ENCODE measurements around the gene FAM50A.

Gene FAM50A

GRCh38 chrX:154401045-154401799 lies 42.7 kb upstream of the FAM50A start:
- DNase-seq (ENCODE audit: low read depth): peak; percentile 31
- TF ChIP-seq, protein P1, sequence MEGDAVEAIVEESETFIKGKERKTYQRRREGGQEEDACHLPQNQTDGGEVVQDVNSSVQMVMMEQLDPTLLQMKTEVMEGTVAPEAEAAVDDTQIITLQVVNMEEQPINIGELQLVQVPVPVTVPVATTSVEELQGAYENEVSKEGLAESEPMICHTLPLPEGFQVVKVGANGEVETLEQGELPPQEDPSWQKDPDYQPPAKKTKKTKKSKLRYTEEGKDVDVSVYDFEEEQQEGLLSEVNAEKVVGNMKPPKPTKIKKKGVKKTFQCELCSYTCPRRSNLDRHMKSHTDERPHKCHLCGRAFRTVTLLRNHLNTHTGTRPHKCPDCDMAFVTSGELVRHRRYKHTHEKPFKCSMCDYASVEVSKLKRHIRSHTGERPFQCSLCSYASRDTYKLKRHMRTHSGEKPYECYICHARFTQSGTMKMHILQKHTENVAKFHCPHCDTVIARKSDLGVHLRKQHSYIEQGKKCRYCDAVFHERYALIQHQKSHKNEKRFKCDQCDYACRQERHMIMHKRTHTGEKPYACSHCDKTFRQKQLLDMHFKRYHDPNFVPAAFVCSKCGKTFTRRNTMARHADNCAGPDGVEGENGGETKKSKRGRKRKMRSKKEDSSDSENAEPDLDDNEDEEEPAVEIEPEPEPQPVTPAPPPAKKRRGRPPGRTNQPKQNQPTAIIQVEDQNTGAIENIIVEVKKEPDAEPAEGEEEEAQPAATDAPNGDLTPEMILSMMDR (conservative IDR thresholded peaks at IDR 0.05; ENCODE audit: low read depth, low read length): no peak
- H3K4me3 ChIP-seq (ENCODE audit: low read depth, low read length): no peak overlapping the region

DNA sequence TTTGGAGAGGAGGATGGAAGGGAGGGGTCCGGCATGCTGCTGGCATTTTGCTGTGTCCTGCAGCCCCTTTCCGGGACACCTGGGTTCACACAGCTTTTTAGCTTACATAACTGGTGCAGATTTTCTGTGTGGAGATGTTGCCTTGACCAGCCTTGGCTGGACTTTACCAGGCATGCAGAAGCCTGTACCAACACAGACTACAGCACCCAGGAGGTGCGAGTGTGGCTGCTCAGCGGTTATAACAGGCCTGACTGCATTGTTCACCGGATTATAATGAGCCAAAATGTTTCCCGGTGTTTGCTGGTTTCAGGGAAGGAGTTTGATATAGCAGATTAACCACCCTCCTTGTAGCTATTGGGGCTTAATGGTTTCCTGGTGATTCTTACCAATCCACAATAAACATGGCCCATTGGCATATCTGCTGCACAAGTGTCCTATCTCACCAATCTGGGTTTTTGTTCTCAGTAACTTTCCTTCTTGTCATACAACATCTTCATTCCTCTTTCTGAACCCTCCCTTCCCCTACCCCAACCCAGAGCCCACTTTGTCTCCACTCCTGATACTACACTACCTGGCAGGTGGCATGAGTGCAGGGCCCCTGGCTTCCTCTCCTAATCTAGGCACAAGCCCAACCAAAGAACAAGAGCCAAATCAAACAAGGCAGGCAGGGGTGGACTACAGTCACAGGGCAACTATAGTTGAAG lies 41.9 kb upstream of the FAM50A start:
- DNase-seq (ENCODE audit: low read depth): no peak
- TF ChIP-seq, protein P1 (conservative IDR thresholded peaks at IDR 0.05; ENCODE audit: low read depth, low read length): no peak
- H3K4me3 ChIP-seq (ENCODE audit: low read depth, low read length): no peak overlapping the region

DNA sequence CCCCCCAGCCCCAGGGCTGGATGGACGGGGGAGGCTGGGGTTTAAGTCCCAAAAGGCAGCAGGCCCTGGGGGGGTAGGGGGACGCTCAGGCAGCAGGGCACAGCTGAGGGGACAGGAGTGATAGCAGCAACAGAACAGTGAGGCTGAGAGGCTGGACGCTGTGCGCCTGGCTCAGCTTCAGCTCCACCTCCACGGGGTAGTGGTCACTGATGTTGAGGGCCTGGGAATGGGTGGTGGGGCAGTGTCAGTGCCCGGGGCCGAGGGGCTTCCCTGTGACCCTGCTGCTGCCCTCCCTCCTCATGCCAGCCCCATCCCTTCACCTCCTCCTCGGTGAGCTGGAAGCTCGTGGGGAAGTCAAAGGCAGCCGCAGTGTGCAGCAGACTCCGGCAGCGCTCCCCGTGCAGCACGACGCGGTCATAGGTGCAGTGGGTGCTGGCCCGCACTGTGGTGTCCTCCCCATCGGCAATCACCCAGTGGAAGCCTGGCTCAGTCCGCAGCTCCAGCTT lies 41.3 kb upstream of the FAM50A start:
- TF ChIP-seq, protein P1 (conservative IDR thresholded peaks at IDR 0.05; ENCODE audit: low read depth, low read length): no peak
- no peak overlapping the region for H3K4me3 ChIP-seq (ENCODE audit: low read depth, low read length)
- no peak for DNase-seq (ENCODE audit: low read depth)

DNA sequence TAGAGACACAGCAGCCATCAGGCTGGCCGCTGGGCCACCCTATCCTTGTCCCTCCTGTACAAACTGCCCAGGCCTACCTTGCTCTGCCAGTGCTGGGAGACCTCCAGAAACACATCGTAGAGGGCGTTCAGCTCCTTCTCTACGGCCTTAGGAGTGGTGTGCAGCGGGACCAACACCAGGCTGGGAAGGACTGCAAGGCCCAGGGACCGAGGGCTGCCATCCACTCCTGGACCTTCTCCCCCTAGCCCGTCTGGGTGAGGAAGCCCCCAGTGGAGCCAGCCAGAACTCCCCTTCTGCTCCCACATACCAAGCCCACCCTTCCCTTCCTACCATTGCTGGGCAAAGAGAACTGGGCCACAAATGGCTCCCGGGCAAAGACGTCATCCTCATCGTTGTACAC lies 40.7 kb upstream of the FAM50A start:
- H3K4me3 ChIP-seq (ENCODE audit: low read depth, low read length): no peak overlapping the region
- no peak for DNase-seq (ENCODE audit: low read depth)
- TF ChIP-seq, protein P1 (conservative IDR thresholded peaks at IDR 0.05; ENCODE audit: low read depth, low read length): no peak

DNA sequence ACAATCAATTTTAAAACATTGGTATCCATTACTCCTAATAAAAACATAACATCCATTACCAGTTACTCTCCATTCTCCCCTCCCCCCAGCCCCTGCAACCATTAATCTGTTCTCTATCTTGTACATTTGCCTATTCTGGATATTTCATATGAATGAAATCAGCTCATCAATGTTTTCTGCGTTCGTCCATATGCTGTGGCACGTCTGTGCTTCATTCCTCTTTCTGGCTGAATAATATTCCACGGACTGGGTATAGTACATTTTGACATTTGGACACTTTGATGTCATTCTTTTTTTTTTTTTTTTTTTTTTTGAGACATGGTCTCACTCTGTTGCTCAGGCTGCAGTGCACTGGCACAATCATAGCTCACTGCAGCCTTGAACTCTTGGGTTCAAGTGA lies 40.1 kb upstream of the FAM50A start:
- no peak for DNase-seq (ENCODE audit: low read depth)
- H3K4me3 ChIP-seq (ENCODE audit: low read depth, low read length): no peak overlapping the region
- TF ChIP-seq, protein P1 (conservative IDR thresholded peaks at IDR 0.05; ENCODE audit: low read depth, low read length): no peak

GRCh38 chrX:154404625-154405192 lies 39.2 kb upstream of the FAM50A start:
- no peak overlapping the region for H3K4me3 ChIP-seq (ENCODE audit: low read depth, low read length)
- no peak for DNase-seq (ENCODE audit: low read depth)
- TF ChIP-seq, protein P1 (conservative IDR thresholded peaks at IDR 0.05; ENCODE audit: low read depth, low read length): no peak
